SK-N-SH treated with all-trans-retinoic acid at 6 μM for 48 hours (cell line): ENCODE data around the gene IMPA2.

ENCODE experiments used
- ISL1 ChIP-seq: fragments of 250-450 bp; sonication (Bioruptor Pico); IDR thresholded peaks from 2 replicates; pipeline ENCODE4 v2.1.2; 2022; ENCODE audit warnings: mild to moderate bottlenecking, moderate library complexity
- OSR1 ChIP-seq: fragments of 250-450 bp; sonication (Bioruptor Pico); IDR thresholded peaks from 2 replicates; pipeline ENCODE4 v1.8.0; 2022; ENCODE audit warnings: moderate library complexity, mild to moderate bottlenecking, inconsistent platforms
- PATZ1 ChIP-seq: fragments of 250-450 bp; sonication (Bioruptor Pico); IDR thresholded peaks from 2 replicates; pipeline ENCODE4 v1.8.0; 2020; ENCODE audit warnings: mild to moderate bottlenecking, moderate library complexity, borderline replicate concordance
- TF ChIP-seq, protein P1 (sequence below): fragments of 250-450 bp; sonication (Bioruptor Pico); IDR thresholded peaks from 2 replicates; pipeline ENCODE4 v1.5.1; 2020; ENCODE audit warnings: low read depth, mild to moderate bottlenecking, moderate library complexity

DNA sequence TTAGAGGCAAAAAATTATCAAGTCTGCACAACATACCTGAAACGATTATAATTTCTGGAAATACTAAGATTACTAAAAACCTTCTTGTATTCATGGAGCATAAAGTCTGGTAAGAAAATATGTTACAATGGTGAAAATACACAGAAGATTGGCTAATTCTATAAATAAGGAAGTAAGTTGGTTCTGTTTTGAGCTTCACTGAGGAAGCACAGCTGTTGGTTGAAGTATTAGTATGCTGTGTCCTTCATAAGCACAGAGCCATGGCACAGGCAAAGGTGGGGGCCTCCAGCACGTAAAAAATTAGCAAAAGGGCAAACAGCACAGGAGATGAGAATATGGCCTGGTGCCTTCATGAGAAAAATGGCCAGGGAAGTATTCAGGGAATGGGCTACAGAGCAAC is 72.0 kb downstream of the IMPA2 start:
- no peak for TF ChIP-seq ISL1 (CRISPR knock-in tag)
- no peak for TF ChIP-seq PATZ1 (CRISPR knock-in tag)
- TF ChIP-seq OSR1 (CRISPR knock-in tag), result no peak
- TF ChIP-seq, protein P1, sequence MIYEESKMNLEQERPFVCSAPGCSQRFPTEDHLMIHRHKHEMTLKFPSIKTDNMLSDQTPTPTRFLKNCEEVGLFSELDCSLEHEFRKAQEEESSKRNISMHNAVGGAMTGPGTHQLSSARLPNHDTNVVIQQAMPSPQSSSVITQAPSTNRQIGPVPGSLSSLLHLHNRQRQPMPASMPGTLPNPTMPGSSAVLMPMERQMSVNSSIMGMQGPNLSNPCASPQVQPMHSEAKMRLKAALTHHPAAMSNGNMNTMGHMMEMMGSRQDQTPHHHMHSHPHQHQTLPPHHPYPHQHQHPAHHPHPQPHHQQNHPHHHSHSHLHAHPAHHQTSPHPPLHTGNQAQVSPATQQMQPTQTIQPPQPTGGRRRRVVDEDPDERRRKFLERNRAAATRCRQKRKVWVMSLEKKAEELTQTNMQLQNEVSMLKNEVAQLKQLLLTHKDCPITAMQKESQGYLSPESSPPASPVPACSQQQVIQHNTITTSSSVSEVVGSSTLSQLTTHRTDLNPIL (CRISPR knock-in tag), result no peak
